ENCODE results near the gene ITPRID1.

Gene ITPRID1

DNA sequence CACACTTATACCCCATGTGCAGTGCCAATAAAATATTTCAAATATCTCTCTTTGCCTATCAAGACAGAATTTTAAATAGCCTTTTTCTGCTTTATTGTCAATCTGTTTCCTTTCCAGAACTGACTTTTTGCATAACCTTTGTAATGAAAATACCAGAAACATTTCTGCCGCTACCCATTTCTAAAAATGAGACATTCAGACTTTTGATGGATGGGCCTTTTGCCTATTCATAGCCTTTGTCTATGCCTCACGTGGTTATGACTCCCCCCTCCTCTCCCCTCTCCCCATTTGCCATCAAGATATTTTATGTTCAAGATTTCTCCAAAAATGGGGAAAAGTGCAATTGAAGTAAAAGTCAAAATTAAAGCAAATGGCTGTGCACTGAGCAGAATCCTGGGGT is 179.0 kb downstream of the ITPRID1 start:
- H3K27ac ChIP-seq (ENCODE audit: low read length), result no peak overlapping the region
- H3K9ac ChIP-seq (ENCODE audit: low read length in 2 of 2), result no peak overlapping the region
- H3K4me1 ChIP-seq (ENCODE audit: control insufficient read depth, insufficient read depth, low read length), result no peaks in the 10 kb centered on the region
- H3K27me3 ChIP-seq (ENCODE audit: control insufficient read depth in 1 of 2, insufficient read depth in 2 of 2, low read length in 2 of 2), result no peaks in the 10 kb centered on the region
- H3K9me3 ChIP-seq (ENCODE audit: control insufficient read depth in 2 of 2, low read length in 2 of 2), result no peaks in the 10 kb centered on the region
- no peak overlapping the region for H3K4me3 ChIP-seq (ENCODE audit: low read length in 2 of 2)
- no peaks in the 10 kb centered on the region for H3K36me3 ChIP-seq (ENCODE audit: control insufficient read depth in 2 of 2, insufficient read depth in 2 of 2, low read length in 2 of 2)

DNA sequence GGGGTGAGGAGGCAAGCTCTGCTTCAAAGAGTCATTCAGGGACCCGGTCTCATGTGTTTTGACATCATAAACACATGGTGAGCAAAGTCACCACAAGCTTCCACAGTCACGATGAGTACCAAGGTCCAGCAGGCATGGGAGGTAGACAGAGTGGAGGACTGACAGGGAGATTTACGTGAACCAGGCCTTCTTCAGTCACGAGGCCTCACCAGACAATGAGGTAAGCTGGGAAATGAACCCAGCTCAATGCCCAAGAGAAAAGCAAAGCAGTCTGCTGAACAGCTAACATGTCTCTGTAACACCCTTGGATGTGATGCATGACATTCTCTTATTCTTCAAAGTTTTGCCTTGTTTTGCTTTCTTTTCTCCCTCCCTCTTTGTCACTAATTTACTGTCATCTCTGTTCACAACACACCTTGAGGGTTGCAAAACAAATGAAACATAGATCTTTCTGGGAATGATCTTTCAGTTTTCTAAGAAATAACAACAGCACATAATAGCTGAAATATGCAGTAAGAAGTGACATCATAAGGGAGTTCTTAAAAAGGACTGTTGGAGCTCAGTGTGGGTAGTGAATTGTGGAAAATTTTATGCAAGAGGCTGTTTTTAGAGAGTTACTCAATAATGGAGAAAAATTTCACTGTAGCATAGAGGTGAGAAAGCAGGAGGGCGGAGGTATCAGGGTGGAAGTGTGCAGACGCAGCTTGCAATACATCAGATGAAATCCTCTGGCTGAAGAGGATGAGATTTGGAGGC is 182.1 kb downstream of the ITPRID1 start:
- no peak overlapping the region for H3K9ac ChIP-seq (ENCODE audit: low read length in 2 of 2)
- no peaks in the 10 kb centered on the region for H3K9me3 ChIP-seq (ENCODE audit: control insufficient read depth in 2 of 2, low read length in 2 of 2)
- H3K4me1 ChIP-seq (ENCODE audit: control insufficient read depth, insufficient read depth, low read length), result no peaks in the 10 kb centered on the region
- no peaks in the 10 kb centered on the region for H3K27me3 ChIP-seq (ENCODE audit: control insufficient read depth in 1 of 2, insufficient read depth in 2 of 2, low read length in 2 of 2)
- no peak overlapping the region for H3K4me3 ChIP-seq (ENCODE audit: low read length in 2 of 2)
- H3K27ac ChIP-seq (ENCODE audit: low read length), result no peak overlapping the region
- no peaks in the 10 kb centered on the region for H3K36me3 ChIP-seq (ENCODE audit: control insufficient read depth in 2 of 2, insufficient read depth in 2 of 2, low read length in 2 of 2)

DNA sequence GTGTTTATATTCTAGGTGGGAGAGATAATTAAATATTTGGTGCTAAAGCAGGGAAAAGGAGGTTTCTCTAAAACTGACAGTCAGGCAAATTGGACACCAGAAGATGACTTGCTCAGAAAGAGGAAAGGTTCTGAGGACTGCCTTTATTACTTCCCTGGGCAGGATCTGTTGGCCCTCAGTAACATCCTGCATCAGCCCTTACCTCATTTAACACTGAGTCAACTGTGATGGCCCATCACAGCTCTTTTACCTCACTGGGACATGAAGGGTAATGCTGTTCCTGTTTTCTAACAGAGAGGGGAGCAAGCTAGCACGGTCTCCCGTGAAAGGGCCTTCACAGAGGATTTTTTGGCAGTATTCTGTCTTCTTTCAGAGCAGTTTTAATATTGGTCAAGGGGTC is 185.2 kb downstream of the ITPRID1 start:
- no peak overlapping the region for H3K27ac ChIP-seq (ENCODE audit: low read length)
- H3K9ac ChIP-seq (ENCODE audit: low read length in 2 of 2), result no peak overlapping the region
- H3K27me3 ChIP-seq (ENCODE audit: control insufficient read depth in 1 of 2, insufficient read depth in 2 of 2, low read length in 2 of 2), result no peaks in the 10 kb centered on the region
- no peak overlapping the region for H3K4me3 ChIP-seq (ENCODE audit: low read length in 2 of 2)
- no peaks in the 10 kb centered on the region for H3K9me3 ChIP-seq (ENCODE audit: control insufficient read depth in 2 of 2, low read length in 2 of 2)
- no peaks in the 10 kb centered on the region for H3K4me1 ChIP-seq (ENCODE audit: control insufficient read depth, insufficient read depth, low read length)
- H3K36me3 ChIP-seq (ENCODE audit: control insufficient read depth in 2 of 2, insufficient read depth in 2 of 2, low read length in 2 of 2), result no peaks in the 10 kb centered on the region

DNA sequence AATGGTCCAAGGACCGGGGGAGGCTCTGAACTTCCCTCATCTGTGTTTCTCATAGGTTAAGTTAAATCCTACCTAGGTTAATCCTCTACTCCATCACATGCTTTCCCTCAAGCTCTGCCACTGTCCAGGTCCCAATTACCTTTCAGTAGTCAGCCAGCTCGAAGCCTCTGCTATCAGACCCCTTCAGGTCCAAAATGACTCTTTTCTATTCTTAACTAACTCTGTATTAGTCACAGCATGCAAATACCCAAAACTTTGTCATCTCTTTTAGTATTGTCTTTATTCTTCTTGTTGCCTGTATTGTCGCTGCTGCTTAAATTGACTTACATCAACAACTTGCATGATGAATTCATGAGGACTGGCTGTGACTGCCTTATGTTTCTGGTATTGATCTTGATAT is 188.5 kb downstream of the ITPRID1 start:
- no peaks in the 10 kb centered on the region for H3K27me3 ChIP-seq (ENCODE audit: control insufficient read depth in 1 of 2, insufficient read depth in 2 of 2, low read length in 2 of 2)
- H3K4me1 ChIP-seq (ENCODE audit: control insufficient read depth, insufficient read depth, low read length), result no peaks in the 10 kb centered on the region
- H3K27ac ChIP-seq (ENCODE audit: low read length), result no peak overlapping the region
- H3K9ac ChIP-seq (ENCODE audit: low read length in 2 of 2), result no peak overlapping the region
- H3K36me3 ChIP-seq (ENCODE audit: control insufficient read depth in 2 of 2, insufficient read depth in 2 of 2, low read length in 2 of 2), result no peaks in the 10 kb centered on the region
- no peaks in the 10 kb centered on the region for H3K9me3 ChIP-seq (ENCODE audit: control insufficient read depth in 2 of 2, low read length in 2 of 2)
- no peak overlapping the region for H3K4me3 ChIP-seq (ENCODE audit: low read length in 2 of 2)

DNA sequence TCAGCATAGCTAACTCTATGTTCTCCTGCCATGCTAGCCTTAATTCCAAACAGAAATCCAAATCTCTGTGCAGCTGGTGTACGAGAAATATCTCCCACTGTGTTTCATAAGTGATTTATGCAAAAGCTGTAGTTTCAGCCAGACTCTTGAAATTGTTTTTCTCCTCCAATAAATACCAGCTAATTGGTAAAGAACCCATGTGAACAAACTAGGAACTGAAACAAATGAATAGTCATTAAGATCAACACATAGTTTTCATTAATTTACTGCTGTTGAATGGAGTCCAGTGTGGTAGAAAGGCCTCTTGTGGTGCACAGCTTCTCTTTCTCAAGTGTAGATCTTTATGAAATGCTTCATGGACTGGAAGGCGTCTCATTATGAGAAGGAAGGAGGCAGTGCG is 191.5 kb downstream of the ITPRID1 start:
- Histone ChIP-seq H3K4me3 (ENCODE audit: low read length in 2 of 2) (no peak overlapping the region), H3K27me3 (ENCODE audit: control insufficient read depth in 1 of 2, insufficient read depth in 2 of 2, low read length in 2 of 2) (no peaks in the 10 kb centered on the region), H3K27ac (ENCODE audit: low read length) (no peak overlapping the region), H3K36me3 (ENCODE audit: control insufficient read depth in 2 of 2, insufficient read depth in 2 of 2, low read length in 2 of 2) (peaks cover 0 to 2% of the 10 kb centered on the region in 2 donors), H3K9ac (ENCODE audit: low read length in 2 of 2) (no peak overlapping the region), H3K4me1 (ENCODE audit: control insufficient read depth, insufficient read depth, low read length) (no peaks in the 10 kb centered on the region), H3K9me3 (ENCODE audit: control insufficient read depth in 2 of 2, low read length in 2 of 2) (no peaks in the 10 kb centered on the region)

DNA sequence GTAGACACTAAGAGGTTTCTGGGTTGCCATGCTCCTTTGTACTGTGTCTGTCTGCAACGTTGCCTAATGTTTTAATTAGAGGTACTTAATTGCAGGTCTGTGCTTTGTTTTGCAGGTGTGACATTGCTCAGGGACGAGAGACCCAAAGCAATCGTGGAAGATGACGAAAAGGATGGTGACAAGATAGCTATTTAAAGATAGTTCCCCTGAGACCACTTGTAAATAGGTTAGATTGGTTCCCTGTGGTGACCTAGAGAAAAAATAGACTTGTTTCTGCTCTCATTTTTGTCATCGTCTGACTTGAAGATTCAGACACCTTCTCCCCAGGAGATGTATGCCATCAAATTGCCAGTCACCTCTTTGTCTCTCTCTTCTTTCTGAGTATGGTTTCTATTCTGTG is 193.2 kb downstream of the ITPRID1 start:
- no peak overlapping the region for H3K9ac ChIP-seq (ENCODE audit: low read length in 2 of 2)
- H3K4me3 ChIP-seq (ENCODE audit: low read length in 2 of 2), result no peak overlapping the region
- no peak overlapping the region for H3K27ac ChIP-seq (ENCODE audit: low read length)
- no peaks in the 10 kb centered on the region for H3K27me3 ChIP-seq (ENCODE audit: control insufficient read depth in 1 of 2, insufficient read depth in 2 of 2, low read length in 2 of 2)
- H3K4me1 ChIP-seq (ENCODE audit: control insufficient read depth, insufficient read depth, low read length), result no peaks in the 10 kb centered on the region
- H3K9me3 ChIP-seq (ENCODE audit: control insufficient read depth in 2 of 2, low read length in 2 of 2), result no peaks in the 10 kb centered on the region
- H3K36me3 ChIP-seq (ENCODE audit: control insufficient read depth in 2 of 2, insufficient read depth in 2 of 2, low read length in 2 of 2), result peaks cover 0 to 2% of the 10 kb centered on the region in 2 donors

Measured in stomach smooth muscle (tissue), 2 donors.